Peyer's patch (tissue), 4 donors: ENCODE measurements around the gene CD300C.

Experiments
- POLR2A ChIP-seq, 2 donors: fragments of 450-650 bp; IDR thresholded peaks; one replicate each; pipeline ENCODE4 v1.5.1; 2017; ENCODE audit warnings: antibody characterized with exemption in 2 of 2, mild to moderate bottlenecking in 2 of 2, moderate library complexity in 2 of 2
- TF ChIP-seq, protein P1 (sequence below), 6 experiments: fragments of 450-650 bp in 4 of 6; fragments of 200-600 bp in 2 of 6; sonication (generic) in 1 of 6; IDR thresholded peaks; one replicate each; pipeline ENCODE4 v1.5.1; 2017 to 2019; ENCODE audit warnings: antibody characterized with exemption in 6 of 6, mild to moderate bottlenecking in 3 of 6, moderate library complexity in 1 of 6

GRCh38 chr17:74497471-74497870, 48.4 kb downstream of the CD300C start:
- TF ChIP-seq, protein P1, sequence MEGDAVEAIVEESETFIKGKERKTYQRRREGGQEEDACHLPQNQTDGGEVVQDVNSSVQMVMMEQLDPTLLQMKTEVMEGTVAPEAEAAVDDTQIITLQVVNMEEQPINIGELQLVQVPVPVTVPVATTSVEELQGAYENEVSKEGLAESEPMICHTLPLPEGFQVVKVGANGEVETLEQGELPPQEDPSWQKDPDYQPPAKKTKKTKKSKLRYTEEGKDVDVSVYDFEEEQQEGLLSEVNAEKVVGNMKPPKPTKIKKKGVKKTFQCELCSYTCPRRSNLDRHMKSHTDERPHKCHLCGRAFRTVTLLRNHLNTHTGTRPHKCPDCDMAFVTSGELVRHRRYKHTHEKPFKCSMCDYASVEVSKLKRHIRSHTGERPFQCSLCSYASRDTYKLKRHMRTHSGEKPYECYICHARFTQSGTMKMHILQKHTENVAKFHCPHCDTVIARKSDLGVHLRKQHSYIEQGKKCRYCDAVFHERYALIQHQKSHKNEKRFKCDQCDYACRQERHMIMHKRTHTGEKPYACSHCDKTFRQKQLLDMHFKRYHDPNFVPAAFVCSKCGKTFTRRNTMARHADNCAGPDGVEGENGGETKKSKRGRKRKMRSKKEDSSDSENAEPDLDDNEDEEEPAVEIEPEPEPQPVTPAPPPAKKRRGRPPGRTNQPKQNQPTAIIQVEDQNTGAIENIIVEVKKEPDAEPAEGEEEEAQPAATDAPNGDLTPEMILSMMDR (IDR thresholded peaks at IDR 0.05), result no peak
- TF ChIP-seq POLR2A (IDR thresholded peaks at IDR 0.05), result no peak
